ENCODE data around the gene TMEM97.
"Not testable (repeated sequence)": the region's sequence is repeated elsewhere in the genome, so short reads cannot be mapped to it uniquely, and the experiment has no call there.

DNA sequence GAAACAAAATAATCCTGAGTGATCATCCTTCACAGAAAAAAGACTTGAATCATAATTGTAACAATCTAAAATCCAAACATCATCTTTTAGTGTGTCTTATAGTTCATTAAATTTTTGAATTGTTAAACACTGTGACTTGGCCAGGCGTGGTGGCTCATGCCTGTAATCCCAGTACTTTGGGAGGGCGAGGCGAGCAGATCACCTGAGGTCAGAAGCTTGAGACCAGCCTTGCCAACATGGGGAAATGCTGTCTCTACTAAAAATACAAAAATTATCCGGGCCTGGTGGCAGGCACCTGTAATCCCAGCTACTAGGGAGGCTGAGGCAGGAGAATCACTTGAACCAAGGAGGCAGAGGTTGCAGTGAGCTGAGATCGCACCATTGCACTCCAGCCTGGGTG, 45.7 kb upstream of the TMEM97 start:
- not testable (repeated sequence) for TF ChIP-seq POLR2A (IDR thresholded peaks at IDR 0.05); CTCF (IDR thresholded peaks at IDR 0.05 in 4 of 5, conservative IDR thresholded peaks at IDR 0.05 in 1 of 5)
